NCI-H345 treated with DMSO at 0.1 percent for 48 hours (cell line): ENCODE data around the gene SPATS2L.
A peak's percentile ranks its signal among the peaks of the same experiment; 100 is the strongest.

ENCODE experiments used
- DNase-seq: peaks from one replicate; lab custom pipeline; 2025; ENCODE audit not compliant: unreplicated experiment; lab: John Stamatoyannopoulos, UW

SPATS2L gene

GRCh38 chr2:200463452-200463851 lies 157.0 kb downstream of the SPATS2L start:
- DNase-seq, result no peak

GRCh38 chr2:200466425-200467418 lies 160.2 kb downstream of the SPATS2L start:
- no peak for DNase-seq

GRCh38 chr2:200467806-200468681 lies 161.6 kb downstream of the SPATS2L start:
- no peak for DNase-seq

DNA sequence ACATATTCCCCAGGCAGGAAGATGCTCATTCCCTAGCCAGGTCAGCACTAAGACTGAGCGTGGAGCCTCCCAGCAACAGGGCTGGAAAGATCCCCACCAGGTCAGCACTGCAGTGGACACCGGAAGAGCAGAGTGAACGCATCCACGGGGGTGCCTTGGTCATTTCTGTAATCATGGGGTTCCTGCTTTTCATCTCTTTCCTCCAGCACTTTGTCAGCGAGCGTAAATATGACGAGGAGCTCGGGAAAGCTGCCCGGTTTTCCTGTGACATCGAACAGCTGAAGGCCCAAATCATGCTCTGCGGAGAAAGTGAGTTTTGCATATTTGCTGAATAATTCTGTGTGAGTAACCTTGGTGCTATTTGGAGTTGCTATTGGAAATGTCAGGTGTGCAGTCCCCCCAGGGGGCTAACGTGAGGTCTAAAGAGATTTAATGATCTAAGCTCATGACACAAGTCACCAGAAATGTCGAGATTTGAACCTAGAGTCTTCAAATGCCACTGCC lies 163.3 kb downstream of the SPATS2L start:
- no peak for DNase-seq

DNA sequence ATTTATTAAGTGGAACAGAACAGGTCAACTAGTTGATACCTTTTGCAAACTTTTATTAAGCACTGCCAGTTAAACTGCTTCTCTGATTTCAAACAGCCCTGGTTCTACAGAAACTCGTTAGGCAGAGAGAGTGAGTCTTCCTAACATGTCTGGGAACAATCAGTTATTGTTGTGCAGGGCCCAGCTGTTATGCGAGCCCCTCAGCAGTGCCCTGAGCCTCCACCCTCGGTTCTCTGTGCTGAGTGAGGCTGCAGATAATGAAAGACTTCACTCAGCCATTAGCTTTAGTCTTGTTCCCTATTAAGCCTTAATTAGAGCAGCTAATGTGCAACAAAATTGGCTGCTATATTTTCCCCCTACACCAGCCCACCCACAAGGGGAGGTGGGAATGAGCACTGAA lies 163.7 kb downstream of the SPATS2L start:
- no peak for DNase-seq

DNA sequence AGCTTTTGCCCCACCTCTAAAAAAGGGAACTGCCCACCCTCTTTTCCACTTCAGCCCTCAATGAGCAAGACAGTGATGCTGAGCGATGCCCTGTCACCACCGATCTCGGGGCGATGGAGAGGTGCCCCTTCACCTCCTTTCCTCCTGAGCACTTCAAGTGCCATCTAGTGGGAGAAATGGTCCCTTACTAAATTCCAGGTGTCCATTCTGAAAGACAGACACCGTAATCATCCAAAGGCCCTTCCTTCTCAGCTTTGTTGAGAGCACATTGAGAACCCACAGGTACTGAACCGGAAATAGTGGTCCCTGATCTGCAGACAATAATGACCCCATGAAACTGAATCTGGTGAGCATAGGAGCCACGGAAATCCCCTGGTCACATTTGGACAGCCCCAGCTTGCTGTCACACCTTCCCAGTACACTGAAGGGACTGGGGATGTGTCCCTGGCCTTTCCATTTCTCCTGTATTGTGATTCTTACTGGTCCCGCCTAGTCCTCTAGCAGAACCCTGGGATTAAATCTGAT lies 164.9 kb downstream of the SPATS2L start:
- no peak for DNase-seq

- no peak for DNase-seq
These were observed 165.6 kb downstream of the SPATS2L start for GRCh38 chr2:200471928-200472645.

GRCh38 chr2:200472853-200473464 lies 166.5 kb downstream of the SPATS2L start:
- no peak for DNase-seq

- DNase-seq, result no peak
These were observed 169.3 kb downstream of the SPATS2L start for GRCh38 chr2:200475795-200476194.

- no peak for DNase-seq
These were observed 170.3 kb downstream of the SPATS2L start for GRCh38 chr2:200476836-200477235.

DNA sequence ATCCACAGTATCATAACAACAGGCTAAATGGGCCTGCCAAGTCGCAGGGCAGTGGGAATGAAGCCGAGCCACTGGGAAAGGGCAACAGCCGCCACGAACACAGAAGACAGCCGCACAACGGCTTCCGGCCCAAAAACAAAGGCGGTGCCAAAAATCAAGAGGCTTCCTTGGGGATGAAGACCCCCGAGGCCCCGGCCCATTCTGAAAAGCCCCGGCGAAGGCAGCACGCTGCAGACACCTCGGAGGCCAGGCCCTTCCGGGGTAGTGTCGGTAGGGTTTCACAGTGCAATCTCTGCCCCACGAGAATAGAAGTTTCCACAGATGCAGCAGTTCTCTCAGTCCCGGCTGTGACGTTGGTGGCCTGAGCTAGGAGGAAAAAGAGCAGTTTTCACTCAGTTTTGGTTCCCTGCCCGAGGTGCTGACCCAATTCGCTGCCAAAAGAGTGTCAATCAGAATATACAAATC lies 171.2 kb downstream of the SPATS2L start:
- DNase-seq, result no peak

DNA sequence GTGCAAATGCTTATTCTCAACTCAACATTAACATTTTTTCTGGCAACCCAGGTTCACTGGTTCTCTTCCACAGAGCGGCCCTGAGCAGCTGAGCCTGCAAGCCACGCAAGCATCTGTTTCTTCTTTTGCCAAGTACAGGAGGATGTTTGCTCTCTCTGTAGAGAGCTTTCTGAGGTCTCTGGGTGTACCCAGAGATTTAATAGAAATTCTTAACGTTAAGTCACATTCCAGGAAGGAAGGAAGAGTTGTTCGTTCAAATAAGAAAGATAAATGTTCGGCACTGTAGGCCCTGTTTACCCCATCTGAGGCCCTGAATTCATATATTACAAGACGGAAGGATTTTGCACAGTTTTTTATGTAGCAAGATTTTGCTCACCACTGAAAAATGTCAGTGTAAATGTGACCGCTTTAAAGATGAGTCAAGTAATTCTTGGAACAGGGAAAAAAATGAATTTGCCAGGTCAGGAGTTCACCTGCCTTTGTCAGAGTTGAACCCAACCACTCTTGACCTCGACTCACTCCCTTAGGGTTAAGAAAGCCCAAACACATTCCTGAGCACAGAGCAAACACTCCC lies 173.3 kb downstream of the SPATS2L start:
- no peak for DNase-seq

DNA sequence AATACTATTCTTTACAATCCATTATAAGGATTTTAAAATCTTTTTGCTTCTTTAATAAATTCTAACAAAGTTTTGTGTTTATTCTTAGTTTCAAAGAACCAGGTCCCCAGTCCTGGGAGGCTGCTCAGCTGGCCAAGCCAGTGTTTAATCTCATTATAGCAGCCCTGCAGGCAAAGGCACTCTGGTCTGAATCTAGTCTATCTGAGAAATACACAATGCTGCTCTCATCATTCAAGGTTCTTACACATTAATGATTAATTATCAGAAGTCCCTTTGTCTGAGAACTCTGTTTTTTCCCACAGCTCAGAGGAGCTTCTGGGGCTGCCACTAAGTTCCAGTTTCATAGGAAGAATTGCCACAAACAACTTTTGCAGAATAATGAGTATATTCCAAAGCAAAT lies 175.7 kb downstream of the SPATS2L start:
- no peak for DNase-seq

GRCh38 chr2:200483729-200484198 lies 177.3 kb downstream of the SPATS2L start:
- peak; percentile 51 for DNase-seq

- DNase-seq, result no peak
These were observed 178.4 kb downstream of the SPATS2L start for GRCh38 chr2:200484934-200485333.

DNA sequence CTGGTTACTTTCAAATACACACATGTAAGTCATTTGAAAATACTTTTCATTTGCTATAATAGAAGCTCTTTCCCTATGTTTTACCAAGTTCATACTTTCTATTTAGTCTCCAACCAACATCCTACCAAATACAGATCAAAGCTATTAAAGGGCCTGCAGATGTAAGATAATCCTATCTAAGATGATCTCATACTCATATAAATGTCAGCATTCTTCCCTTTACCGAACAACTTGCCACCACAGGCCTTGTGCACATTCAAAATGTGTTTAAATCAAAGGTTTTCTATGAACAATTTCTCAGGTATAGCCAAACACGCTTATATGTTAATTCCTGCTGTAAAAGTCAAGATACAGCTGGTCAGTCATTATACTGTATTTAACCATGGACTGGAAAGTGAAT lies 180.0 kb downstream of the SPATS2L start:
- no peak for DNase-seq

DNA sequence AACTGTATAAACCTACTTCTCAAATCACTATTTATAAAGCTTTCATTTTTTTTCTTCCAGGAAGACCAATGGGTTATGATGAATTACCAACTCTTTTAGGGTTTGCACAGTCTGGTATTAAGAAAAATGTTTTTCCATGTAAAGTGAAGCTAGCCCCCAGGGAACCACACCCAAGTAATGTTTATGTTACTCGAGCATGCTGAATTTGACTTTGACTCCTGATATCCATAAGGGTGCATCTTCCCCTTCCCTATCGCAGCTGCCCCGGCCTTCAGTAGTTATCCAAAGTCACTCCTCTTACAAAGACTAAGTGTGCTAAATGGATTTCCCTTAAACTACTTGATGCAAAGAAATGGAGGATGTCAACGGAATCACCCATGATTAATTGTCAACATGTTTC lies 181.7 kb downstream of the SPATS2L start:
- no peak for DNase-seq

GRCh38 chr2:200490001-200490400 lies 183.5 kb downstream of the SPATS2L start:
- no peak for DNase-seq

DNA sequence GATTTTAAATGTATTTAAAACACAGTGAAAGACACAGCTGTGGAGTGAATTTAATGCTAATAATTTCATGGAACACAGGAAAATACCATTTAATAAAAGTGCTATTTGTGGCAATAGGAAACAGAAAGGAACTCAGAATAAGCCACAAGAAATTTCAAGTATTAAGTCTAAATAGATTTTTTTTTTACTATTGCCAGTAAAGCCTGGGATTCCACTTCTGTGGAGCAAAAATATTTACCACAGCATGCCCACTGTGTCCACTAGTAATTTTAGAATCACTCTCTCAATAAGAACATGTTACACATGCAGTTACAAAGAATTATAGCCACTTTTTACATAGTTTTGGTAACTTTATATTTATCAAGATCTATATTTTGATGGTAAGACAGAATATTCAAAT lies 186.2 kb downstream of the SPATS2L start:
- no peak for DNase-seq

GRCh38 chr2:200494048-200494447 lies 187.6 kb downstream of the SPATS2L start:
- DNase-seq, result no peak
